HepG2 (cell line): Measurements from ENCODE around the gene HS6ST1. TPM values are rescaled to one million over a fixed set of nuclear protein-coding genes. Genes with fewer than 3 reads are reported as not detected.
A peak's percentile ranks its signal among the peaks of the same experiment; 100 is the strongest.

Experiments used
- ARID3A ChIP-seq: IDR thresholded peaks from 2 replicates; pipeline ENCODE4 v1.6.1; 2012; ENCODE audit warnings: low read depth, low read length, improper control_type of control experiment
- EP300 ChIP-seq, 3 experiments: sonication (generic) in 1 of 3; formaldehyde crosslinking in 1 of 3; IDR thresholded peaks; 2 replicates each; pipeline versions ENCODE4 v1.5.1 to v1.6.1; 2011 to 2020; ENCODE audit warnings: low read depth in 2 of 3, low read length in 2 of 3, borderline replicate concordance in 1 of 3, improper control_type of control experiment in 1 of 3, mild to moderate bottlenecking in 1 of 3, missing genetic modification reagents in 1 of 3, moderate library complexity in 1 of 3
- FOXP4 ChIP-seq: sonication (generic); formaldehyde crosslinking; IDR thresholded peaks from 2 replicates; pipeline ENCODE4 v1.4.0; 2020; ENCODE audit warnings: missing genetic modification reagents
- HBP1 ChIP-seq: IDR thresholded peaks from 2 replicates; pipeline ENCODE4 v1.6.1; 2016; ENCODE audit warnings: low read depth, control low read depth
- HMG20A ChIP-seq: IDR thresholded peaks from 2 replicates; pipeline ENCODE4 v1.6.1; 2016; ENCODE audit warnings: borderline replicate concordance
- JDP2 ChIP-seq: sonication (generic); formaldehyde crosslinking; IDR thresholded peaks from 2 replicates; pipeline ENCODE4 v1.8.1; 2022; ENCODE audit warnings: missing genetic modification reagents, borderline replicate concordance
- MLLT10 ChIP-seq: sonication (generic); formaldehyde crosslinking; IDR thresholded peaks from 2 replicates; pipeline ENCODE4 v1.4.0; 2020; ENCODE audit warnings: missing genetic modification reagents
- MYNN ChIP-seq: sonication (generic); formaldehyde crosslinking; IDR thresholded peaks from 2 replicates; pipeline ENCODE4 v1.4.0; 2020; ENCODE audit warnings: mild to moderate bottlenecking, low read depth, missing genetic modification reagents
- NFYB ChIP-seq: sonication (generic); formaldehyde crosslinking; IDR thresholded peaks from 2 replicates; pipeline ENCODE4 v1.4.0; 2020; ENCODE audit warnings: missing genetic modification reagents
- SIX4 ChIP-seq: sonication (generic); formaldehyde crosslinking; IDR thresholded peaks from 2 replicates; pipeline ENCODE4 v1.4.0; 2020; ENCODE audit warnings: missing genetic modification reagents
- STAT6 ChIP-seq: sonication (generic); formaldehyde crosslinking; IDR thresholded peaks from 2 replicates; pipeline ENCODE4 v1.4.0; 2020; ENCODE audit warnings: missing genetic modification reagents, mild to moderate bottlenecking, borderline replicate concordance
- ZBTB2 ChIP-seq: sonication (generic); formaldehyde crosslinking; IDR thresholded peaks from 2 replicates; pipeline ENCODE4 v1.8.0; 2022; ENCODE audit warnings: low read depth, missing genetic modification reagents
- ZKSCAN1 ChIP-seq: fragments of 150-350 bp; IDR thresholded peaks from 2 replicates; pipeline ENCODE4 v1.6.1; 2014; ENCODE audit warnings: low read length
- ZNF460 ChIP-seq: sonication (generic); formaldehyde crosslinking; IDR thresholded peaks from 2 replicates; pipeline ENCODE4 v1.5.1; 2020; ENCODE audit warnings: missing genetic modification reagents, mild to moderate bottlenecking, borderline replicate concordance
- ZNF564 ChIP-seq: sonication (generic); formaldehyde crosslinking; IDR thresholded peaks from 2 replicates; pipeline ENCODE4 v1.8.1; 2023; ENCODE audit warnings: mild to moderate bottlenecking, missing genetic modification reagents
- ZNF746 ChIP-seq: sonication (generic); formaldehyde crosslinking; IDR thresholded peaks from 2 replicates; pipeline ENCODE4 v1.8.0; 2022; ENCODE audit warnings: mild to moderate bottlenecking, missing genetic modification reagents
- ZNF816 ChIP-seq: sonication (generic); formaldehyde crosslinking; IDR thresholded peaks from 2 replicates; pipeline ENCODE4 v1.8.0; 2022; ENCODE audit warnings: missing genetic modification reagents, mild to moderate bottlenecking, borderline replicate concordance
- polyA plus RNA-seq, 8 experiments: library from polyadenylated mRNA; depleted of rRNA in 3 of 8; stranded (reverse) in 7 of 8; unstranded in 1 of 8; fragments of >200 nt; fragmentation: Illumina TruSeq in 4 of 8; extraction: Trizol in 4 of 8; gene quantifications; 2 replicates each; pipeline versions ENCODE4 v1.2.1 to v1.2.3, GENCODE V29; 2011 to 2016; ENCODE audit warnings: low read depth in 4 of 8, missing spikeins in 1 of 8, mixed read lengths in 1 of 8; ENCODE audit not compliant: insufficient read depth in 1 of 8
- total RNA-seq, 5 experiments: library from RNA; depleted of rRNA; stranded (reverse); fragments of >200 nt; fragmentation: Illumina TruSeq; extraction: Trizol; gene quantifications; 2 replicates each; pipeline ENCODE4 v1.2.3, GENCODE V29; 2016; ENCODE audit warnings: low read depth in 1 of 5

The HS6ST1 gene
- total and polyA plus RNA-seq, 2 of the 13 experiments (the other 11 are each of a cell fraction or from before 2014, with no cell fraction given): 34.5 to 84.6 TPM

GRCh38 chr2:128306081-128306930 lies 12.4 kb downstream of the HS6ST1 start (continued):
- 0 out of 2 replicates have a peak, but pooled peaks have one; percentile 44 for TF ChIP-seq ZBTB2 (CRISPR knock-in tag)
- TF ChIP-seq STAT6: 0 out of 2 replicates have a peak, but pooled peaks have one; percentile 65
- no peak for TF ChIP-seq HBP1 (CRISPR knock-in tag)
- TF ChIP-seq SIX4 (CRISPR knock-in tag): peak; percentile 66
- no peak for TF ChIP-seq NFYB (CRISPR knock-in tag)
- TF ChIP-seq ZNF564: no peak
- TF ChIP-seq MLLT10 (CRISPR knock-in tag): no peak
- peak; percentile 44; the same call in 1 of the 2 replicates for TF ChIP-seq ARID3A
- TF ChIP-seq ZNF460 (CRISPR knock-in tag): no peak
- peak; percentile 97 for TF ChIP-seq FOXP4 (CRISPR knock-in tag)
- TF ChIP-seq ZNF746 (CRISPR knock-in tag): no peak
- no peak for TF ChIP-seq MYNN (CRISPR knock-in tag)
- TF ChIP-seq ZKSCAN1: no peak
- TF ChIP-seq ZNF816 (CRISPR knock-in tag): no peak
- TF ChIP-seq JDP2: no peak
- TF ChIP-seq EP300 (IDR thresholded peaks at IDR 0.05; ENCODE audit: low read depth in 2 of 2, low read length in 2 of 2): peak in 1 of 2 experiments; percentile 85; a peak in 2 of 4 replicates
- TF ChIP-seq EP300 (CRISPR knock-in tag; IDR thresholded peaks at IDR 0.05; ENCODE audit: borderline replicate concordance): 0 out of 2 replicates have a peak, but pooled peaks have one; percentile 33
- TF ChIP-seq HMG20A (CRISPR knock-in tag): peak; percentile 79; the same call in 1 of the 2 replicates
